Stomach (tissue), 4 donors: ENCODE measurements around the gene KRTAP3-3.

Experiments
- CTCF ChIP-seq, 7 experiments: fragments of 450-650 bp in 4 of 7; fragments of 200-600 bp in 3 of 7; sonication (generic) in 3 of 7; IDR thresholded peaks; one replicate each; pipeline ENCODE4 v1.5.1; 2016 to 2019; ENCODE audit warnings: antibody characterized with exemption in 7 of 7, control low read depth in 2 of 7, mild to moderate bottlenecking in 1 of 7
- EP300 ChIP-seq: sonication (generic); formaldehyde crosslinking; IDR thresholded peaks from one replicate; pipeline ENCODE4 v1.6.1; 2017; ENCODE audit warnings: antibody characterized with exemption
- POLR2A ChIP-seq, 4 donors: fragments of 450-650 bp; IDR thresholded peaks; one replicate each; pipeline ENCODE4 v1.6.1; 2016; ENCODE audit warnings: antibody characterized with exemption in 4 of 4, control low read depth in 2 of 4, mild to moderate bottlenecking in 1 of 4, moderate library complexity in 1 of 4

GRCh38 chr17:41012326-41013120 lies 18.6 kb upstream of the KRTAP3-3 start:
- TF ChIP-seq CTCF (IDR thresholded peaks at IDR 0.05) (no peak), POLR2A (IDR thresholded peaks at IDR 0.05) (no peak), EP300 (no peak)
